HepG2 (cell line): ENCODE results near the gene SFTPB. TPM values are rescaled to one million over a fixed set of nuclear protein-coding genes. Genes with fewer than 3 reads are reported as not detected.

Source experiments
- DNMT1 ChIP-seq: sonication (generic); formaldehyde crosslinking; IDR thresholded peaks from 2 replicates; pipeline ENCODE4 v1.5.1; 2020; ENCODE audit warnings: mild to moderate bottlenecking, missing genetic modification reagents
- GABPA ChIP-seq, 2 experiments: IDR thresholded peaks; 2 replicates each; pipeline ENCODE4 v1.6.1; 2011 to 2016; ENCODE audit warnings: low read depth in 2 of 2, low read length in 1 of 2, missing biosample characterization in 1 of 2, missing genetic modification characterization in 1 of 2
- HNRNPLL ChIP-seq: fragments of 200-400 bp; formaldehyde crosslinking; IDR thresholded peaks from 2 replicates; pipeline ENCODE4 v1.6.1; 2017; ENCODE audit warnings: mild to moderate bottlenecking, low read depth, low read length; ENCODE audit not compliant: poor library complexity, severe bottlenecking
- HOMEZ ChIP-seq: IDR thresholded peaks from 2 replicates; pipeline ENCODE4 v1.6.1; 2016; ENCODE audit warnings: low read depth
- KDM6A ChIP-seq: IDR thresholded peaks from 2 replicates; pipeline ENCODE4 v1.6.1; 2016; ENCODE audit warnings: low read depth
- MEIS2 ChIP-seq: sonication (generic); formaldehyde crosslinking; IDR thresholded peaks from 2 replicates; pipeline ENCODE4 v1.9.0; 2021; ENCODE audit warnings: mild to moderate bottlenecking, missing genetic modification reagents
- MXD3 ChIP-seq: IDR thresholded peaks from 2 replicates; pipeline ENCODE4 v1.6.1; 2016; ENCODE audit warnings: mild to moderate bottlenecking, missing biosample characterization, missing genetic modification reagents
- SMYD3 ChIP-seq: sonication (generic); formaldehyde crosslinking; IDR thresholded peaks from 2 replicates; pipeline ENCODE4 v1.8.1; 2023; ENCODE audit warnings: mild to moderate bottlenecking, missing genetic modification reagents
- SRF ChIP-seq: IDR thresholded peaks from 2 replicates; pipeline ENCODE4 v1.6.1; 2011; ENCODE audit warnings: mild to moderate bottlenecking, low read depth, low read length, moderate library complexity
- STAG1 ChIP-seq: sonication (generic); formaldehyde crosslinking; IDR thresholded peaks from 2 replicates; pipeline ENCODE4 v1.4.0; 2020; ENCODE audit warnings: missing genetic modification reagents
- ZNF557 ChIP-seq: sonication (generic); formaldehyde crosslinking; IDR thresholded peaks from 2 replicates; pipeline ENCODE4 v1.4.0; 2020; ENCODE audit warnings: missing genetic modification reagents
- ZNF850 ChIP-seq: sonication (generic); formaldehyde crosslinking; conservative IDR thresholded peaks from 2 replicates; pipeline ENCODE4 v1.9.0; 2021; ENCODE audit warnings: mild to moderate bottlenecking, missing genetic modification reagents
- ZSCAN9 ChIP-seq: IDR thresholded peaks from 2 replicates; pipeline ENCODE4 v1.6.1; 2016; ENCODE audit warnings: borderline replicate concordance
- polyA plus RNA-seq, 8 experiments: library from polyadenylated mRNA; depleted of rRNA in 3 of 8; stranded (reverse) in 7 of 8; unstranded in 1 of 8; fragments of >200 nt; fragmentation: Illumina TruSeq in 4 of 8; extraction: Trizol in 4 of 8; gene quantifications; 2 replicates each; pipeline versions ENCODE4 v1.2.1 to v1.2.3, GENCODE V29; 2011 to 2016; ENCODE audit warnings: low read depth in 4 of 8, missing spikeins in 1 of 8, mixed read lengths in 1 of 8; ENCODE audit not compliant: insufficient read depth in 1 of 8
- total RNA-seq, 5 experiments: library from RNA; depleted of rRNA; stranded (reverse); fragments of >200 nt; fragmentation: Illumina TruSeq; extraction: Trizol; gene quantifications; 2 replicates each; pipeline ENCODE4 v1.2.3, GENCODE V29; 2016; ENCODE audit warnings: low read depth in 1 of 5
- TF ChIP-seq, protein P1 (sequence below): sonication (generic); formaldehyde crosslinking; IDR thresholded peaks from 2 replicates; pipeline ENCODE4 v1.4.0; 2020; ENCODE audit warnings: missing genetic modification reagents; ENCODE audit errors: not compliant biosample characterization
- TF ChIP-seq, protein P2 (sequence below): sonication (generic); formaldehyde crosslinking; IDR thresholded peaks from 2 replicates; pipeline ENCODE4 v1.5.0; 2020; ENCODE audit warnings: mild to moderate bottlenecking, missing genetic modification reagents, borderline replicate concordance
- TF ChIP-seq, protein P3 (sequence below): sonication (generic); formaldehyde crosslinking; IDR thresholded peaks from 2 replicates; pipeline ENCODE4 v1.5.1; 2020; ENCODE audit warnings: mild to moderate bottlenecking, missing genetic modification reagents, borderline replicate concordance
- TF ChIP-seq, protein P4 (sequence below): IDR thresholded peaks from 2 replicates; pipeline ENCODE4 v1.6.1; 2016; ENCODE audit warnings: low read depth, borderline replicate concordance

The SFTPB gene
- total and polyA plus RNA-seq, 2 of the 13 experiments (the other 11 are each of a cell fraction or from before 2014, with no cell fraction given) = not detected

GRCh38 chr2:85611705-85612587 is 56.1 kb downstream of the SFTPB start, which contains the start of gene C2orf68 (continued):
- TF ChIP-seq GABPA (IDR thresholded peaks at IDR 0.05; ENCODE audit: low read depth, low read length) = peak; percentile 95
- peak; percentile 95 for TF ChIP-seq GABPA (CRISPR knock-in tag; IDR thresholded peaks at IDR 0.05; ENCODE audit: low read depth)
- no peak for TF ChIP-seq SMYD3 (CRISPR knock-in tag)
- TF ChIP-seq MEIS2 (CRISPR knock-in tag) = peak; percentile 74
- peak; percentile 93 for TF ChIP-seq MXD3 (CRISPR knock-in tag)
- no peak for TF ChIP-seq STAG1
- TF ChIP-seq KDM6A (CRISPR knock-in tag) = no peak
- TF ChIP-seq, protein P1, sequence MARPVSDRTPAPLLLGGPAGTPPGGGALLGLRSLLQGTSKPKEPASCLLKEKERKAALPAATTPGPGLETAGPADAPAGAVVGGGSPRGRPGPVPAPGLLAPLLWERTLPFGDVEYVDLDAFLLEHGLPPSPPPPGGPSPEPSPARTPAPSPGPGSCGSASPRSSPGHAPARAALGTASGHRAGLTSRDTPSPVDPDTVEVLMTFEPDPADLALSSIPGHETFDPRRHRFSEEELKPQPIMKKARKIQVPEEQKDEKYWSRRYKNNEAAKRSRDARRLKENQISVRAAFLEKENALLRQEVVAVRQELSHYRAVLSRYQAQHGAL (CRISPR knock-in tag) = no peak
- 0 out of 2 replicates have a peak, but pooled peaks have one; percentile 61 for TF ChIP-seq HOMEZ
- TF ChIP-seq ZNF850 = no peak
- TF ChIP-seq, protein P2, sequence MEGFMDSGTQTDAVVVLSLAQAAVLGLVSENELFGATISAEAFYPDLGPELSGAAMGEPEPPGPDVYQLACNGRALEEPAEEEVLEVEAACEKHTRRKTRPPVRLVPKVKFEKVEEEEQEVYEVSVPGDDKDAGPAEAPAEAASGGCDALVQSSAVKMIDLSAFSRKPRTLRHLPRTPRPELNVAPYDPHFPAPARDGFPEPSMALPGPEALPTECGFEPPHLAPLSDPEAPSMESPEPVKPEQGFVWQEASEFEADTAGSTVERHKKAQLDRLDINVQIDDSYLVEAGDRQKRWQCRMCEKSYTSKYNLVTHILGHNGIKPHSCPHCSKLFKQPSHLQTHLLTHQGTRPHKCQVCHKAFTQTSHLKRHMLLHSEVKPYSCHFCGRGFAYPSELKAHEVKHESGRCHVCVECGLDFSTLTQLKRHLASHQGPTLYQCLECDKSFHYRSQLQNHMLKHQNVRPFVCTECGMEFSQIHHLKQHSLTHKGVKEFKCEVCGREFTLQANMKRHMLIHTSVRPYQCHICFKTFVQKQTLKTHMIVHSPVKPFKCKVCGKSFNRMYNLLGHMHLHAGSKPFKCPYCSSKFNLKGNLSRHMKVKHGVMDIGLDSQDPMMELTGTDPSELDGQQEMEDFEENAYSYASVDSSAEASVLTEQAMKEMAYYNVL (CRISPR knock-in tag) = peak; percentile 80; the same call in 1 of the 2 replicates
- 0 out of 2 replicates have a peak, but pooled peaks have one; percentile 94 for TF ChIP-seq DNMT1 (CRISPR knock-in tag)
- TF ChIP-seq ZNF557 (CRISPR knock-in tag) = 0 out of 2 replicates have a peak, but pooled peaks have one; percentile 59
- TF ChIP-seq HNRNPLL = peak; percentile 63
- TF ChIP-seq, protein P3, sequence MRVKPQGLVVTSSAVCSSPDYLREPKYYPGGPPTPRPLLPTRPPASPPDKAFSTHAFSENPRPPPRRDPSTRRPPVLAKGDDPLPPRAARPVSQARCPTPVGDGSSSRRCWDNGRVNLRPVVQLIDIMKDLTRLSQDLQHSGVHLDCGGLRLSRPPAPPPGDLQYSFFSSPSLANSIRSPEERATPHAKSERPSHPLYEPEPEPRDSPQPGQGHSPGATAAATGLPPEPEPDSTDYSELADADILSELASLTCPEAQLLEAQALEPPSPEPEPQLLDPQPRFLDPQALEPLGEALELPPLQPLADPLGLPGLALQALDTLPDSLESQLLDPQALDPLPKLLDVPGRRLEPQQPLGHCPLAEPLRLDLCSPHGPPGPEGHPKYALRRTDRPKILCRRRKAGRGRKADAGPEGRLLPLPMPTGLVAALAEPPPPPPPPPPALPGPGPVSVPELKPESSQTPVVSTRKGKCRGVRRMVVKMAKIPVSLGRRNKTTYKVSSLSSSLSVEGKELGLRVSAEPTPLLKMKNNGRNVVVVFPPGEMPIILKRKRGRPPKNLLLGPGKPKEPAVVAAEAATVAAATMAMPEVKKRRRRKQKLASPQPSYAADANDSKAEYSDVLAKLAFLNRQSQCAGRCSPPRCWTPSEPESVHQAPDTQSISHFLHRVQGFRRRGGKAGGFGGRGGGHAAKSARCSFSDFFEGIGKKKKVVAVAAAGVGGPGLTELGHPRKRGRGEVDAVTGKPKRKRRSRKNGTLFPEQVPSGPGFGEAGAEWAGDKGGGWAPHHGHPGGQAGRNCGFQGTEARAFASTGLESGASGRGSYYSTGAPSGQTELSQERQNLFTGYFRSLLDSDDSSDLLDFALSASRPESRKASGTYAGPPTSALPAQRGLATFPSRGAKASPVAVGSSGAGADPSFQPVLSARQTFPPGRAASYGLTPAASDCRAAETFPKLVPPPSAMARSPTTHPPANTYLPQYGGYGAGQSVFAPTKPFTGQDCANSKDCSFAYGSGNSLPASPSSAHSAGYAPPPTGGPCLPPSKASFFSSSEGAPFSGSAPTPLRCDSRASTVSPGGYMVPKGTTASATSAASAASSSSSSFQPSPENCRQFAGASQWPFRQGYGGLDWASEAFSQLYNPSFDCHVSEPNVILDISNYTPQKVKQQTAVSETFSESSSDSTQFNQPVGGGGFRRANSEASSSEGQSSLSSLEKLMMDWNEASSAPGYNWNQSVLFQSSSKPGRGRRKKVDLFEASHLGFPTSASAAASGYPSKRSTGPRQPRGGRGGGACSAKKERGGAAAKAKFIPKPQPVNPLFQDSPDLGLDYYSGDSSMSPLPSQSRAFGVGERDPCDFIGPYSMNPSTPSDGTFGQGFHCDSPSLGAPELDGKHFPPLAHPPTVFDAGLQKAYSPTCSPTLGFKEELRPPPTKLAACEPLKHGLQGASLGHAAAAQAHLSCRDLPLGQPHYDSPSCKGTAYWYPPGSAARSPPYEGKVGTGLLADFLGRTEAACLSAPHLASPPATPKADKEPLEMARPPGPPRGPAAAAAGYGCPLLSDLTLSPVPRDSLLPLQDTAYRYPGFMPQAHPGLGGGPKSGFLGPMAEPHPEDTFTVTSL (CRISPR knock-in tag) = peak; percentile 64; the same call in 1 of the 2 replicates
- TF ChIP-seq, protein P4, sequence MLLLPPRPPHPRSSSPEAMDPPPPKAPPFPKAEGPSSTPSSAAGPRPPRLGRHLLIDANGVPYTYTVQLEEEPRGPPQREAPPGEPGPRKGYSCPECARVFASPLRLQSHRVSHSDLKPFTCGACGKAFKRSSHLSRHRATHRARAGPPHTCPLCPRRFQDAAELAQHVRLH = peak; percentile 98
- peak; percentile 86 for TF ChIP-seq ZSCAN9 (CRISPR knock-in tag)
- TF ChIP-seq SRF = peak; percentile 53; the same call in 1 of the 2 replicates
